Stimulated activated CD4-positive, alpha-beta T cell treated with anti-CD3 and anti-CD28 coated beads, Interleukin-15, amount 100 ng/mL, for 1 hour (primary cell): ENCODE measurements around the gene SH2D6.
"Not testable (repeated sequence)": the region's sequence is repeated elsewhere in the genome, so short reads cannot be mapped to it uniquely, and the experiment has no call there.

Experiments used
- DNase-seq, 2 donors: peaks; one replicate each; pipeline ENCODE4 v3.0.0-alpha.2; 2020; ENCODE audit warnings: low read depth in 1 of 2, low spot score in 1 of 2

Gene SH2D6

DNA sequence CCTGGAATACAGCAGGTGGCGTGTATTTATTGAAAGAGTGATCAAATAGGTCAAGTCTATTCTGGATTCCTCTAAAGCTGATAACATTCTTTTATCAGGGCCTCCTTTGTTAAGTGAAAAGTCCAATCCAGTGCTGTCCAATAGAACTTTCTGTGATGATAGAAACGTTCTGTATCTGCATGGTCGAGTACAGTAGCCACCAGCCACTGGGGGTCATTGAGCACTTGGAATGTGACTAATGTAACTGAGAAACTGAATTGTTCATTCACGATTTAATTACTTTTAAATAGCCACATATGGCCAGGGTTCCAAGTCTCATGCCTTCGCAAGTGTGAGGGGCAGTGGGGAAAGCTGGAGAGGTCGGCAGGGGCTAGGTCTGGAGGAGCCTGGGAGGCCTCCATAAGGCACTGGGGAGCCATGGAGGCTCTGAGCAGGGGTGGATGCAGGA is 20.5 kb downstream of the SH2D6 start:
- no peak for DNase-seq

- not testable (repeated sequence) for DNase-seq
These were observed 21.1 kb downstream of the SH2D6 start for GRCh38 chr2:85439569-85439968.

DNA sequence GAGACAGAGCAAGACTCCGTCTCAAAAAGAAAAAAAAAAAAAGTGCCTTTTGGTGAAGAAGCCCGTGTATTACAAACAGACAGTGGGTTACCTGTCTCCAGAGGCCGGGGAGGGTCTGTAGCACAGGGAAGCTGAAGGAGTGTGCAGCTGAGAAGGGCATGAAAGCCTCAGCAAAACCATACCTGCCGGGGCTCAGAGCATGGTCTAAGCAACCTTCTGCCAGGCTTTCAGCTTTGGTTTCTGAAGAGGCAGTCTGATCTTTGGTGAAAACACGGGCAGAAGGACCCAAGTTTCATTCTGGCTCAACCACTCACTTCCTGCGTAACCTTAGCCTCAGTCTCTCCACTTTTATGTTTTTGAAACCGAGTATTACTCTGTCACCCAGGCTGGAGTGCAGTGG is 21.5 kb downstream of the SH2D6 start:
- DNase-seq: no peak

DNA sequence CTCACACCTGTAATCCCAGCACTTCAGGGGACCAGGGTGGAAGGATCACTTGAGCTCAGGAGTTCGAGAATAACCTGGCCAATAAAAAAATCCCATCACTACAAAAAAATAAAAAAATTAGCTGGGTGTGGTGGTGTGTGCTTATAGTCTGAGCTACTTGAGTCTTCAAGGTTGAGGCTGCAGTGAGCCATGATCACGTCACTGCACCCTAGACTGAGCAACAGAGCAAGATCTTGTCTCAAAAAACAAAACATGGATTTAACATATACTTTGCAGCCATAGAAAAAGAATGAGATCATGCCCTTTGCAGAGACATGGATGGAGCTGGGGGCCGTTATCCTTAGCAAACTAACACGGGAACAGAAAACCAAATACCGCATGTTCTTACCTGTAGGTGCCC is 22.2 kb downstream of the SH2D6 start:
- DNase-seq: no peak

GRCh38 chr2:85441864-85442263 is 23.4 kb downstream of the SH2D6 start:
- no peak for DNase-seq

- DNase-seq: no peak
These were observed 26.2 kb downstream of the SH2D6 start for GRCh38 chr2:85444629-85445172.

DNA sequence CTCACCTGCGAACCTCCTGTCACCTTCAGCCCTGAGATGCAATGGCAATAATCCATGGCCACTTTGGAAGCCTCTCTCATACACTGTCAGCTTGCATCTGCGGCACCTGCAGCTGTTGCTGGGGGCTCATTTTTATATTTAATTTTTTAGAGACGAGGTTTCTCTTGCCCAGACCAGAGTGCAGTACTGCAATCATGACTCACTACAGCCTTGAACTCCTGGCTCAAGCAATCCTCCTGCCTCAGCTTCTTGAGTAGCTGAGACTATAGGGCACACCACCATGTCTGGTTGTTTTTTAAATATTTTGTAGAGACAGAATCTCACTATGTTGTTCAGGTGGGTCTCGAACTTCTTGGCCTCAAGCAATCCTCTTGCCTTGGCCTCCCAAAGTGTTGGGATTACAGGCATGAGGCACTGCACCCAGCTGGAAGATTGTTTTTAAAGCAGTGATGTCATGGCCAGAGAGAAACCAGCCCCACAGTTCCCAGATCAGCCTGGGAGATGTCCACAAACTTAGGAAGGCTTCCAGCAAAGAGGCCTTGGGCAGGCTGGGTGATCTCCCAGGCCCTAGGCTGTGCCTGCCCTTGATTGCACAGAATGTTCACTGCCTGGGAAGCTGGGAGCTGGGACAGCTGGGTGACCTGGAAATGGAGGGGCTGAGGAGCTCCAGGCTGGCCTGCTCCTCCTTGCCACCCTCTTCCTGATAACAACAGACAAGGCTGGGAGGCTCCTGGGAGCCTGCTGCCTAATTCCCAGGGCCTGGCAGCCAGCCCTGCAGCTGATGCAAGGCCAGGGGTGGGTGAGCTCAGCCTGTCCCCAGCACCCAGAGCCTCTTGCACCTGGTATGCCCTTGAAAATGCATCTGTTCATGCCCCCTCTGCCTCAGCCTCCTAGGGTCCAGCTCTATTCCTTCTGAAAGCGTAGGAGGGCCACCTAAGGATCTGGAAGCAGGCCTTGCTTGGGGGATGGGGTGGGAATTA is 27.1 kb downstream of the SH2D6 start:
- no peak for DNase-seq

DNA sequence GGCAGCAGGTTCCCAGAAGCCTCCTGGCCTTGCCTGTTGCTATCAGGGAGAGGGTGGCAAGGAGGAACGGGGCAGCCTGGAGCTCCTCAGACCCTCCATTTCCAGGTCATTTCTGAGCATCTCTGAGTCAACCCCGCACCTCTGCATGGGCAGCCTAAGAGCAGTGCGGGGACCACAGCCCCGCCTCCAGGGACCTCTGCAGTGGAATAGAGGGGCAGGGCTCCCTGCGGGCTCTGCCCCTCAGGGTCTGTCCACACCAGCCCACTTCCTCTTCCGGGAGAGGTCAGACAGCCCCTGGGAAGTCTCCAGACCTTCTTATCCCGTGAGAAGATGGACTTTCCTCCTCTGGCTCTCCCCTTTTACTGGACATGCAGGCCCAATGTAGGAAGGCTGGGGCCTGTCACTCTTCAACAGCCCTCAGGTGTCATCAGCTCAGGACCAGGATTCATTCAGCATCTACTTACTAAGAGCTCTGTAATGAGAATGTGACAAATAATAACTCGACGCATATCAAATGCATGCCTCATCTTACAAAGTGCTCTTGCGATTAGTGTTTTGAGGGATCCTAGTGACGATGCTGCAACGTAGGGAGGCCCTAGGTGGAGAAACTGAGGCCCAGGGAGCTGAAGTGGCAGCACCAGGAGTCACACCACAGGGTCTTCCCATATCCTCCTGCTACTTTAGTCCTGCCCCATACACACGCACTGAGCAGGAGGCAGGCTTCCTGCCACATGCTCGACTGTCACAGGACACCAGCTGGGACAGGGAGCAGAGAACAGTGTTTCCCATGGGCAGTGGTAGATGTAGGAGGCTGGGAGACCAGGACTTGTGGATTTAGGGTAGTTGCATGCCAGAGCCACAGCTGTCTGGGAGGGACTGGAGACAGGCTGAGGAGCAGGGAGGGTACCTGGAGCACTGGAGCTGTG is 28.0 kb downstream of the SH2D6 start:
- no peak for DNase-seq

GRCh38 chr2:85447222-85447585 is 28.7 kb downstream of the SH2D6 start:
- DNase-seq: no peak

- no peak for DNase-seq
These were observed 30.1 kb downstream of the SH2D6 start for GRCh38 chr2:85448461-85449213.

GRCh38 chr2:85449214-85449588 is 30.7 kb downstream of the SH2D6 start:
- no peak for DNase-seq

DNA sequence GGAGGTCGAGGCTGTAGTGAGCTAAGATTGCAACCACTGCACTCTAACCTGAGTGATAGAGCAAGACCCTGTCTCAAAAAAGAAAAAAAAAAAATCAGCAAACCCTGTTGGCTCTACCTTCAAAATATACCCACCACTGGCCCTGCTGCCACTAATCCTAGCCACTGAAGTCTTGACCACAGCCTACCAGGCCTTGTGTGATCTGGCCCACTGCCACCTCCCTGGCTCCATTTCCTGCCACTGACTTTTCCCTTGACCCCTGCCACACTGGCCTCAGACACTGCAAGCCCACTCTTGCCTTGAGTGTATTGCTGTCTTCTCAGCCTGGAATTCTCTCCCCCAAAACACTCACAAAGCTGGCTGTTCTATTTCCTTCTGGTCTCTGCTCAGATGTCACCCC is 33.7 kb downstream of the SH2D6 start:
- no peak for DNase-seq

GRCh38 chr2:85453571-85453970 is 35.1 kb downstream of the SH2D6 start:
- DNase-seq: no peak

- no peak for DNase-seq
These were observed 37.1 kb downstream of the SH2D6 start for GRCh38 chr2:85455552-85456090.

- DNase-seq: no peak
These were observed 38.5 kb downstream of the SH2D6 start for GRCh38 chr2:85457043-85457442.

GRCh38 chr2:85457877-85458316 is 39.4 kb downstream of the SH2D6 start:
- DNase-seq: no peak

- no peak for DNase-seq
These were observed 40.4 kb downstream of the SH2D6 start for GRCh38 chr2:85458601-85459563.

DNA sequence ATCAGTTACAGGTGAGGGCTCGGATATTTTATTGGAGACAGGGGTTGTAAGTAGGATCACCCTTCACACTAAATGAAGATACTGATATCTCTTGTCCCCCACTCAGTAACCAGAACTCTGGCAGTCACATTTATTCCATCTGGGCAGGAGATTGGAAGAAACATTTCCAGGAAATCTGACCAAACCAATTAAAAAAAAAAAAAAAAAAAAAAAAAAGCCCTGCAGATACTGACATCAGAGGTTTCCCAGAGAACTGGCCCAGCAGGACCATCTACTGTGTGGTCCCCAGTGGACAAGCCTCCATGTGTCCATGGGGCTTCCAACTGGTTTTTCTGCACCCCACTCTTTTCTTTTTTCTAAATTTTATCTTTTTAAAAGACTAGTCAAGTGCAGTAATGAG is 41.3 kb downstream of the SH2D6 start:
- no peak for DNase-seq

DNA sequence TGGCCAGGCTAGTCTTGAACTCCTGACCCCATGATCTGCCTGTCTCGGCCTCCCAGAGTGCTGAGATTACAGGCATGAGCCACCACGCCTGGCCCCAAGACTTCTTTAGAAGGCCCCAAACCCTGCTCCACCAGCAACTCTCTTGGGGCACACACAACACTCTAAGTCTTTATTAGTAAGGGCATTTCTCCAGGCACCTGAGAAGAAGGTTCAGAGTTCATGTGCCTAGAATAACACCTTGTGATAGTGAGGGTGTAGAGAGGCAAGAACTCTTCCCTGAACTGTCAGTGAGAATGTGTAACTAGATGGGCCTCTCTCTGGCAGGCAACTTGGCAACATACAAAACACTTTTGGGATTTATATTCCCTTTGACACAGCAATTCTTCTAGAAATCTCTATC is 43.8 kb downstream of the SH2D6 start:
- no peak for DNase-seq
